H1 (cell line): ENCODE data around the gene FAM193B. TPM values are rescaled to one million over a fixed set of nuclear protein-coding genes. Genes with fewer than 3 reads are reported as not detected.

ENCODE experiments used
- CTCF ChIP-seq, 3 experiments: IDR thresholded peaks; 1 replicate in 2 of 3; 2 replicates in 1 of 3; pipeline versions ENCODE4 v1.5.1 to v1.6.1; 2011; ENCODE audit warnings: low read length in 3 of 3, mild to moderate bottlenecking in 3 of 3, inconsistent platforms in 2 of 3, low read depth in 1 of 3, moderate library complexity in 1 of 3; ENCODE audit not compliant: insufficient read depth in 1 of 3; ENCODE audit errors: control extremely low read depth in 1 of 3
- GABPA ChIP-seq: IDR thresholded peaks from 2 replicates; pipeline ENCODE4 v1.6.1; 2011; ENCODE audit warnings: mild to moderate bottlenecking, low read length, moderate library complexity, borderline replicate concordance; ENCODE audit not compliant: insufficient read depth
- RXRA ChIP-seq: IDR thresholded peaks from 2 replicates; pipeline ENCODE4 v1.6.1; 2011; ENCODE audit warnings: low read depth, mild to moderate bottlenecking, low read length, moderate library complexity; ENCODE audit not compliant: insufficient read depth
- SAP30 ChIP-seq: fragments of 300-600 bp; sonication (generic); IDR thresholded peaks from 2 replicates; pipeline ENCODE4 v1.7.1; 2012; ENCODE audit warnings: low read length, moderate library complexity, mild to moderate bottlenecking, inconsistent platforms; ENCODE audit not compliant: insufficient read depth, insufficient replicate concordance
- SUZ12 ChIP-seq: fragments of 200-600 bp; sonication (generic); IDR thresholded peaks from 2 replicates; pipeline ENCODE4 v1.6.1; 2012; ENCODE audit warnings: mild to moderate bottlenecking, inconsistent platforms, low read length, moderate library complexity, mixed read lengths
- polyA plus RNA-seq, 7 experiments: library from polyadenylated mRNA; depleted of rRNA in 3 of 7; stranded (reverse) in 5 of 7; unstranded in 2 of 7; fragments of >200 nt in 5 of 7; fragments of 200-250 nt in 2 of 7; gene quantifications; 1 replicate in 5 of 7; 2 replicates in 1 of 7; 4 replicates in 1 of 7; pipeline versions ENCODE4 v1.2.1 to v1.2.3, GENCODE V29; 2011 to 2013; ENCODE audit warnings: missing spikeins in 2 of 7, mixed read lengths in 2 of 7
- total RNA-seq: library from RNA; stranded (reverse); fragmentation: NEBNext Ultra II Directional; extraction: Animal tissue kit (Norgen Biotek cat#: 25700); gene quantifications from 2 replicates; pipeline ENCODE4 v1.2.1, GENCODE V29; 2021
- TF ChIP-seq, protein P1 (sequence below): fragments of 300-600 bp; sonication (generic); IDR thresholded peaks from 2 replicates; pipeline ENCODE4 v1.7.1; 2012; ENCODE audit warnings: low read length, moderate library complexity, mild to moderate bottlenecking, inconsistent platforms; ENCODE audit not compliant: insufficient replicate concordance

FAM193B gene
- total and polyA plus RNA-seq, 2 of the 8 experiments (the other 6 are each of a cell fraction or from before 2014, with no cell fraction given), result 49.9 to 69.8 TPM

DNA sequence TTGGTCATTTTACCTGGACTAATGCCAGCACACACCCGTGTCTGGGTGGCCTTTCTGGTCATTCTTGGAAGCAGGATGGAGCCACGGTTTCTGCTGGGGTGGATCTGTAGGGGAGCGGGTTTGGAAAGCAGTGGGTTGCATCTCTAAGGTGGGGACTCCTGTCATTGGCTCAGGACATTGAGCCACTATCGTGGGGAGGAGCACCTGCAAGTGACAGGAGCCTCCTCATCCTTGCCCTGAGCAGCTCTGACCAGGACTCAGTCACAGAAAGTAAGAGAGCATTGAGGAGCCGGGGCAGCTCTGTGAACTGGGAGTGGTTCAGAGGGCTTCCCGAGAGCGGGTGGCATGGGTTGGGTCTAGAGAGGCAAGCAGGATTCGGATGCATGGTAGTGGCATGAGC lies 49.3 kb upstream of the FAM193B start (continued):
- TF ChIP-seq, protein P1, sequence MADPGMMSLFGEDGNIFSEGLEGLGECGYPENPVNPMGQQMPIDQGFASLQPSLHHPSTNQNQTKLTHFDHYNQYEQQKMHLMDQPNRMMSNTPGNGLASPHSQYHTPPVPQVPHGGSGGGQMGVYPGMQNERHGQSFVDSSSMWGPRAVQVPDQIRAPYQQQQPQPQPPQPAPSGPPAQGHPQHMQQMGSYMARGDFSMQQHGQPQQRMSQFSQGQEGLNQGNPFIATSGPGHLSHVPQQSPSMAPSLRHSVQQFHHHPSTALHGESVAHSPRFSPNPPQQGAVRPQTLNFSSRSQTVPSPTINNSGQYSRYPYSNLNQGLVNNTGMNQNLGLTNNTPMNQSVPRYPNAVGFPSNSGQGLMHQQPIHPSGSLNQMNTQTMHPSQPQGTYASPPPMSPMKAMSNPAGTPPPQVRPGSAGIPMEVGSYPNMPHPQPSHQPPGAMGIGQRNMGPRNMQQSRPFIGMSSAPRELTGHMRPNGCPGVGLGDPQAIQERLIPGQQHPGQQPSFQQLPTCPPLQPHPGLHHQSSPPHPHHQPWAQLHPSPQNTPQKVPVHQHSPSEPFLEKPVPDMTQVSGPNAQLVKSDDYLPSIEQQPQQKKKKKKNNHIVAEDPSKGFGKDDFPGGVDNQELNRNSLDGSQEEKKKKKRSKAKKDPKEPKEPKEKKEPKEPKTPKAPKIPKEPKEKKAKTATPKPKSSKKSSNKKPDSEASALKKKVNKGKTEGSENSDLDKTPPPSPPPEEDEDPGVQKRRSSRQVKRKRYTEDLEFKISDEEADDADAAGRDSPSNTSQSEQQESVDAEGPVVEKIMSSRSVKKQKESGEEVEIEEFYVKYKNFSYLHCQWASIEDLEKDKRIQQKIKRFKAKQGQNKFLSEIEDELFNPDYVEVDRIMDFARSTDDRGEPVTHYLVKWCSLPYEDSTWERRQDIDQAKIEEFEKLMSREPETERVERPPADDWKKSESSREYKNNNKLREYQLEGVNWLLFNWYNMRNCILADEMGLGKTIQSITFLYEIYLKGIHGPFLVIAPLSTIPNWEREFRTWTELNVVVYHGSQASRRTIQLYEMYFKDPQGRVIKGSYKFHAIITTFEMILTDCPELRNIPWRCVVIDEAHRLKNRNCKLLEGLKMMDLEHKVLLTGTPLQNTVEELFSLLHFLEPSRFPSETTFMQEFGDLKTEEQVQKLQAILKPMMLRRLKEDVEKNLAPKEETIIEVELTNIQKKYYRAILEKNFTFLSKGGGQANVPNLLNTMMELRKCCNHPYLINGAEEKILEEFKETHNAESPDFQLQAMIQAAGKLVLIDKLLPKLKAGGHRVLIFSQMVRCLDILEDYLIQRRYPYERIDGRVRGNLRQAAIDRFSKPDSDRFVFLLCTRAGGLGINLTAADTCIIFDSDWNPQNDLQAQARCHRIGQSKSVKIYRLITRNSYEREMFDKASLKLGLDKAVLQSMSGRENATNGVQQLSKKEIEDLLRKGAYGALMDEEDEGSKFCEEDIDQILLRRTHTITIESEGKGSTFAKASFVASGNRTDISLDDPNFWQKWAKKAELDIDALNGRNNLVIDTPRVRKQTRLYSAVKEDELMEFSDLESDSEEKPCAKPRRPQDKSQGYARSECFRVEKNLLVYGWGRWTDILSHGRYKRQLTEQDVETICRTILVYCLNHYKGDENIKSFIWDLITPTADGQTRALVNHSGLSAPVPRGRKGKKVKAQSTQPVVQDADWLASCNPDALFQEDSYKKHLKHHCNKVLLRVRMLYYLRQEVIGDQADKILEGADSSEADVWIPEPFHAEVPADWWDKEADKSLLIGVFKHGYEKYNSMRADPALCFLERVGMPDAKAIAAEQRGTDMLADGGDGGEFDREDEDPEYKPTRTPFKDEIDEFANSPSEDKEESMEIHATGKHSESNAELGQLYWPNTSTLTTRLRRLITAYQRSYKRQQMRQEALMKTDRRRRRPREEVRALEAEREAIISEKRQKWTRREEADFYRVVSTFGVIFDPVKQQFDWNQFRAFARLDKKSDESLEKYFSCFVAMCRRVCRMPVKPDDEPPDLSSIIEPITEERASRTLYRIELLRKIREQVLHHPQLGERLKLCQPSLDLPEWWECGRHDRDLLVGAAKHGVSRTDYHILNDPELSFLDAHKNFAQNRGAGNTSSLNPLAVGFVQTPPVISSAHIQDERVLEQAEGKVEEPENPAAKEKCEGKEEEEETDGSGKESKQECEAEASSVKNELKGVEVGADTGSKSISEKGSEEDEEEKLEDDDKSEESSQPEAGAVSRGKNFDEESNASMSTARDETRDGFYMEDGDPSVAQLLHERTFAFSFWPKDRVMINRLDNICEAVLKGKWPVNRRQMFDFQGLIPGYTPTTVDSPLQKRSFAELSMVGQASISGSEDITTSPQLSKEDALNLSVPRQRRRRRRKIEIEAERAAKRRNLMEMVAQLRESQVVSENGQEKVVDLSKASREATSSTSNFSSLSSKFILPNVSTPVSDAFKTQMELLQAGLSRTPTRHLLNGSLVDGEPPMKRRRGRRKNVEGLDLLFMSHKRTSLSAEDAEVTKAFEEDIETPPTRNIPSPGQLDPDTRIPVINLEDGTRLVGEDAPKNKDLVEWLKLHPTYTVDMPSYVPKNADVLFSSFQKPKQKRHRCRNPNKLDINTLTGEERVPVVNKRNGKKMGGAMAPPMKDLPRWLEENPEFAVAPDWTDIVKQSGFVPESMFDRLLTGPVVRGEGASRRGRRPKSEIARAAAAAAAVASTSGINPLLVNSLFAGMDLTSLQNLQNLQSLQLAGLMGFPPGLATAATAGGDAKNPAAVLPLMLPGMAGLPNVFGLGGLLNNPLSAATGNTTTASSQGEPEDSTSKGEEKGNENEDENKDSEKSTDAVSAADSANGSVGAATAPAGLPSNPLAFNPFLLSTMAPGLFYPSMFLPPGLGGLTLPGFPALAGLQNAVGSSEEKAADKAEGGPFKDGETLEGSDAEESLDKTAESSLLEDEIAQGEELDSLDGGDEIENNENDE, result no peak
- TF ChIP-seq GABPA (no peak), CTCF (IDR thresholded peaks at IDR 0.05; ENCODE audit: control extremely low read depth in 1 of 3, insufficient read depth in 1 of 3, low read depth in 1 of 3, low read length in 3 of 3) (no peak), RXRA (no peak), SAP30 (no peak), SUZ12 (no peak)
